ENCODE results near the gene ACKR3. TPM values are rescaled to one million over a fixed set of nuclear protein-coding genes. Genes with fewer than 3 reads are reported as not detected.

ACKR3 gene
- total and polyA plus RNA-seq, 5 experiments from 2014 or later: 2.4 to 6.1 (median 5.0) TPM

GRCh38 chr2:236629961-236630872 is 60.6 kb downstream of the ACKR3 start:
- Mint-ChIP-seq H3K4me1 (peaks cover 0 to 10% (median 6%) of the 10 kb centered on the region in 4 donors), H3K4me3 (no peak overlapping the region), H3K9me3 (no peaks in the 10 kb centered on the region), H3K27me3 (peaks cover 0 to 13% (median 3%) of the 10 kb centered on the region in 5 donors), H3K27ac (no peak overlapping the region), H3K36me3 (no peaks in the 10 kb centered on the region)
- POLR2A ChIA-PET: no interaction called here
- DNase-seq (no peak), ATAC-seq (no peak)

DNA sequence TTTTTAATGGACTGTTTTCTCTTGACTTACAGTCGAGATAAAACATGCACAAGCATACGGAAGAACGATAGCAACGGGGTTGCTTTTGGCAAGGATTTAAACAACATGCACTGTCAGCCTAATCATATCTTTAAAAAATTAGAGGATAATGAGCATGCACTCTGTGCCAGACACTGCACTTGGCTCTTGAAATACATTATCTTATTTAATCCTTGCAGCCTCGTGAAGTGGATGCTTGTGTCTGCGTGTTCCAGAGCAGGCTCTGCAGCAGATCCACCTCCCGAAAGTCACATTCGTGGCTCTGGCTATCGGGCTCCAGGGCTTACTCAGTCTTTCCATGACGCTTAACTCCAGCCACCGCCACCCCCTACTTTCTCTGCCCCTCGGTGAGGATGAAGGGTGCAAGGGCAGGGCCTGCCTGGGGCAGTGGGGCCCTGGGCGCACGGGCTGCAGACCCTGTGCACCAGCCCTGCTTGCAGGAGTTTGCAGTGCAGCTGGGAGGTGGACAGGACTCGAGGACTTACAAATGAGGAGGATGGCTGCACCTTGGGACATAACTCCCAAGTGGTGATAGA is 61.7 kb downstream of the ACKR3 start:
- ATAC-seq: no peak
- POLR2A ChIA-PET: no interaction called here
- no peaks in the 10 kb centered on the region for H3K36me3 Mint-ChIP-seq
- no peak overlapping the region for H3K4me3 Mint-ChIP-seq
- DNase-seq: no peak
- peaks cover 0 to 10% (median 6%) of the 10 kb centered on the region in 4 donors for H3K4me1 Mint-ChIP-seq
- H3K27me3 Mint-ChIP-seq: peaks cover 0 to 13% (median 3%) of the 10 kb centered on the region in 5 donors
- peak overlapping the region in 1 of 10 donors; percentile 35 for H3K27ac Mint-ChIP-seq
- no peaks in the 10 kb centered on the region for H3K9me3 Mint-ChIP-seq

DNA sequence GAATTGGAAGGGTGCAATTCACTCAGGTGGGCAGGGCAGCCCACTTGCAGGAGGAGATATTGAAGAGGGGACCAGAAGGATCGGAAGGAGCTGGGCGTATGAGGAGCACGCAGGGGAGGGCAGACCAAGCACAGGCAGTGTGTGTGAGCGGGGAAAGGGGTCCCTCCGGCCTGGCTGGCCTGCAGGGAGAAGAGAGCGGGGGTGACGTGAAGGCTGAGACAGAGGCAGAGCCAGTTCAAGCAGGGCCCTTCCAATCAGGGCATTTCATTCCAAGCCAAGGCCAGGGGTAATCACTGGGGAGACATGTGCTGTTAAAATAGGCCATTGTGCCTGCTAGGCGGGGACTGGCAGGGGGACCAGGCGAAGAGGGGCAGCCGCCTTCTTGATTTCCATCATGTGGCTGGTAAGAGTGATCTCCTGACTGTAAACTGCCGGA is 62.2 kb downstream of the ACKR3 start:
- DNase-seq (no peak), ATAC-seq (no peak)
- Mint-ChIP-seq H3K27ac (peak overlapping the region in 1 of 10 donors; percentile 35), H3K27me3 (peaks cover 0 to 13% (median 3%) of the 10 kb centered on the region in 5 donors), H3K9me3 (no peaks in the 10 kb centered on the region), H3K36me3 (no peaks in the 10 kb centered on the region), H3K4me1 (peaks cover 0 to 10% (median 6%) of the 10 kb centered on the region in 4 donors), H3K4me3 (no peak overlapping the region)
- POLR2A ChIA-PET: no interaction called here

All from naive thymus-derived CD8-positive, alpha-beta T cell (primary cell).